ENCODE data around the gene AICDA. TPM values are rescaled to one million over a fixed set of nuclear protein-coding genes. Genes with fewer than 3 reads are reported as not detected.
"Not testable (repeated sequence)": the region's sequence is repeated elsewhere in the genome, so short reads cannot be mapped to it uniquely, and the experiment has no call there.

Gene AICDA
- not detected for total RNA-seq

GRCh38 chr12:8612629-8613028 lies at the start of gene AICDA:
Gene AICDA, minus strand, starts transcription at chr12:8612859. Its CDS starts 92 bp downstream, at chr12:8612767.
- no peak for DNase-seq (ENCODE audit: low spot score)

GRCh38 chr12:8661751-8662150 lies 49.1 kb upstream of the AICDA start:
- no peak for ATAC-seq

More at GRCh38 chr12:8612629-8613028, at the start of gene AICDA:
- no peak for ATAC-seq

GRCh38 chr12:8661016-8661415 lies 48.4 kb upstream of the AICDA start:
- no peak for DNase-seq (ENCODE audit: low spot score)
- no peak for ATAC-seq

More at GRCh38 chr12:8661751-8662150, 49.1 kb upstream of the AICDA start:
- no peak for DNase-seq (ENCODE audit: low spot score)

- no peak for ATAC-seq
- no peak for DNase-seq (ENCODE audit: low spot score)
Observed at GRCh38 chr12:8658346-8658745, 45.7 kb upstream of the AICDA start.

- DNase-seq (ENCODE audit: low spot score) (no peak), ATAC-seq (no peak)
Observed at GRCh38 chr12:8655421-8655820, 42.8 kb upstream of the AICDA start.

GRCh38 chr12:8648576-8649205 lies 36.0 kb upstream of the AICDA start:
- ATAC-seq (no peak), DNase-seq (ENCODE audit: low spot score) (no peak)

GRCh38 chr12:8647968-8648367 lies 35.3 kb upstream of the AICDA start:
- ATAC-seq = no peak

GRCh38 chr12:8644345-8645248 lies 31.9 kb upstream of the AICDA start:
- DNase-seq (ENCODE audit: low spot score) (no peak), ATAC-seq (no peak)

More at GRCh38 chr12:8647968-8648367, 35.3 kb upstream of the AICDA start:
- no peak for DNase-seq (ENCODE audit: low spot score)

- no peak for ATAC-seq
- DNase-seq (ENCODE audit: low spot score) = no peak
Observed at GRCh38 chr12:8642775-8643174, 30.1 kb upstream of the AICDA start.

GRCh38 chr12:8639936-8640335 lies 27.3 kb upstream of the AICDA start:
- ATAC-seq (no peak), DNase-seq (ENCODE audit: low spot score) (no peak)

GRCh38 chr12:8638951-8639350 lies 26.3 kb upstream of the AICDA start:
- DNase-seq (ENCODE audit: low spot score) (no peak), ATAC-seq (no peak)

GRCh38 chr12:8637666-8638065 lies 25.0 kb upstream of the AICDA start:
- no peak for ATAC-seq
- DNase-seq (ENCODE audit: low spot score) = no peak

GRCh38 chr12:8637244-8637643 lies 24.6 kb upstream of the AICDA start:
- ATAC-seq = no peak
- DNase-seq (ENCODE audit: low spot score) = no peak

GRCh38 chr12:8636581-8636980 lies 23.9 kb upstream of the AICDA start:
- DNase-seq (ENCODE audit: low spot score) (no peak), ATAC-seq (no peak)

- not testable (repeated sequence) for DNase-seq (ENCODE audit: low spot score); ATAC-seq
Observed at GRCh38 chr12:8636007-8636346, 23.3 kb upstream of the AICDA start.

GRCh38 chr12:8635342-8636006 lies 22.8 kb upstream of the AICDA start:
- ATAC-seq; DNase-seq (ENCODE audit: low spot score): not testable (repeated sequence)

GRCh38 chr12:8630131-8630530 lies 17.5 kb upstream of the AICDA start:
- no peak for DNase-seq (ENCODE audit: low spot score)
- ATAC-seq = no peak

GRCh38 chr12:8629486-8630033 lies 16.9 kb upstream of the AICDA start:
- DNase-seq (ENCODE audit: low spot score) (no peak), ATAC-seq (no peak)

- no peak for ATAC-seq
- DNase-seq (ENCODE audit: low spot score) = no peak
Observed at GRCh38 chr12:8628731-8629130, 16.1 kb upstream of the AICDA start.

GRCh38 chr12:8624750-8625149 lies 12.1 kb upstream of the AICDA start:
- ATAC-seq; DNase-seq (ENCODE audit: low spot score): not testable (repeated sequence)

- ATAC-seq (no peak), DNase-seq (ENCODE audit: low spot score) (no peak)
Observed at GRCh38 chr12:8622646-8623045, 10.0 kb upstream of the AICDA start.
